GM18526 (cell line): ENCODE data around the gene MPPED2.

ENCODE experiments used
- POLR2A ChIP-seq: IDR thresholded peaks from 3 replicates; pipeline ENCODE4 v1.6.1; 2011; ENCODE audit not compliant: insufficient read length; ENCODE audit errors: extremely low read depth

MPPED2 gene, protein sequence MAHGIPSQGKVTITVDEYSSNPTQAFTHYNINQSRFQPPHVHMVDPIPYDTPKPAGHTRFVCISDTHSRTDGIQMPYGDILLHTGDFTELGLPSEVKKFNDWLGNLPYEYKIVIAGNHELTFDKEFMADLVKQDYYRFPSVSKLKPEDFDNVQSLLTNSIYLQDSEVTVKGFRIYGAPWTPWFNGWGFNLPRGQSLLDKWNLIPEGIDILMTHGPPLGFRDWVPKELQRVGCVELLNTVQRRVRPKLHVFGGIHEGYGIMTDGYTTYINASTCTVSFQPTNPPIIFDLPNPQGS

GRCh38 chr11:30586251-30587144 is at the start of gene MPPED2:
TSS of gene MPPED2 (minus strand) at chr11:30586353. CDS start at chr11:30580373, 5,980 bp downstream.
- no peak for TF ChIP-seq POLR2A

GRCh38 chr11:30635401-30635989 is 49.3 kb upstream of the MPPED2 start:
- no peak for TF ChIP-seq POLR2A

DNA sequence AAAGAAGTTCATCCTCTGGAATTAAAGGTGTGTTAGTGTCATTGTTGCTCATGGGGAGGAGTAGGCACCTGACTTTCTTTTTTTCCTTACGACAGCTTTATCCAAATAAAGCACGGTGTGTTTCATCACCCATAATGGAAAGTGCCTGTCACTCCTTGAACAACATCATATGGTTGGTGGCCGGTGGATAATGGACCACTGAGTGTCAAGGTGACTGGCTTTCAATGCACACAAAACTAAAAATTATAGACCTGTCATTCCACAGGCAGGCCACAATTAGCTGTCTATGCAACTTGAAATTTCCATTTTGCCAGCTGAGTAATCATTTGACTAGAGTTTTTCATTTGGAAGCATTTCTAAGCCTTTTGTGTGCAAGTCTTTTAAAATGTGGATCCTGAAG is 45.0 kb upstream of the MPPED2 start:
- TF ChIP-seq POLR2A = no peak

- TF ChIP-seq POLR2A = no peak
These were observed 33.6 kb upstream of the MPPED2 start for GRCh38 chr11:30619767-30620166.

GRCh38 chr11:30617762-30618161 is 31.6 kb upstream of the MPPED2 start:
- no peak for TF ChIP-seq POLR2A

DNA sequence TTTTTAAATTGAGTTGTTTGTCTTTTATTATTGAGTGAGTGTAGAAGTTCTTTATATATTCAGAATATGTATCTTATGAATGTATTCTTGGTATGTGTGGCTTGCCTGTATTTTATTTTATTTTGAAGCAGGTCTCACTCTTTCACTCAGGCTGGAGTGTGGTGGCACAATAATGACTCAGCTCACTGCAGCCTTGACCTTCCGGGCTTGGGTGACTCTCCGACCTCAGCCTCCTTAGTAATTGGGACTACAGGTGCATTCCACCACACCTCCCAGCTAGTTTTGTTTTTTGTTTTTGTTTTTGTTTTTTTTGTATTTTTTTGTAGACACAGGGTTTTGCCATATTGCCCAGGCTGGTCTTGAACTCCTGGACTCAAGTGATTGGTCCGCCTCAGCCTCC is 24.5 kb upstream of the MPPED2 start:
- TF ChIP-seq POLR2A = no peak

DNA sequence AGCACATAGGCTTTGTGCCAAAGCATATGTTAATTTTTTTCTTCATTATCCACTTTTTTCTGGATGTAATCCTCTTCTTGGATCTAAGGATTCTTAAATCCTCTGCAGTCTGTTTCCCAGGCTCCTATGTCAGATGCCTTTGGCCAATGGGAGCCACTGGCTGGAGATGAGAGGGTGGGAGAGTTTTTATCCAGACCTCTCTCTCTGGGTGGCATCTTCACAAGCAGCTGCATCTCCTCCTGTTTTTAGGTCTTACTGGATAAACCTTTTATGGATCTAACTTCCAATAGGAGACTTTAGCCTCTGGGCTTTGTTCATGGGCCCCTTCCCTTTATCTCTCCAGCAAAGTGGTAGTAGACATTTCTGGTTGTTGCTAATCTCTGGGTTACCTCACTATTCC is 22.4 kb upstream of the MPPED2 start:
- no peak for TF ChIP-seq POLR2A

- TF ChIP-seq POLR2A = no peak
These were observed 19.0 kb upstream of the MPPED2 start for GRCh38 chr11:30605036-30605605.

- no peak for TF ChIP-seq POLR2A
These were observed 17.2 kb upstream of the MPPED2 start for GRCh38 chr11:30603357-30603756.

DNA sequence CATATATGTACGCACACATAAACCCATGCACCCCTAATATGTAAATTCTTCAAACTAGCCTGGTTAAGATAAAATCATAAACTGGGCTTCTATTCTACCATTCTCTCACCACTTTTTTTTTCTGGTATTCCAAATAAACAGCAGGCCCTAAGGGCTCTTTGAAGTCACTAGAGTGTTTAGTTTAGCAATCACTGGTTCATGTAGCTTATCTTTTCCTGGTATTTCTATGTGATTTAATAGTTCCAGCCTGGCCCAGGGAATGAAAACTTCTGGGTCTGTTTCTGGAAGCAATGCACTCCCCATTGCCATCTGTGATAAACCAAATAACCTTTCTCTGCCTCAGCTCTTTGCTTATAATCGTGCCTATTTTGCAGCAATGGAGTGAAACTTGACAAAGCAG is 10.7 kb upstream of the MPPED2 start:
- no peak for TF ChIP-seq POLR2A

DNA sequence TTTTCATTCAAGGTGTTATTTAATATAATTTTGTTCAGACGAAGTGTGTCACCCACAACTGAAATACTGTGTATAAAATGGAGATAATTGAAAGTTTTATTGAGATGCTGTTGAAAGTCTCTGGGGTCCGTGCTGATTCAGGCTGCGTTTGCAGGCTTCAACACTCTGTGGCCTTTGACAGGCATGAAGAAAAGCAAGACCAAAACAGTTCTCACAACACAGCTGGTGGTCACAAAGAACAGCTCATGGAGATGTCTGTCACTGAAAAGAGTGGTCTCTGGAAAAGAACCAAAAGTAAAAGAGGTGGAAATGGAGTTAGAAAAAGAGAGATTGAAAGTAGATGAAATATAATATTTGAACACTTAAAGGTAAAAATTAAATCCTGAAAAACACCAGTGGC is 9.8 kb upstream of the MPPED2 start:
- TF ChIP-seq POLR2A = no peak

DNA sequence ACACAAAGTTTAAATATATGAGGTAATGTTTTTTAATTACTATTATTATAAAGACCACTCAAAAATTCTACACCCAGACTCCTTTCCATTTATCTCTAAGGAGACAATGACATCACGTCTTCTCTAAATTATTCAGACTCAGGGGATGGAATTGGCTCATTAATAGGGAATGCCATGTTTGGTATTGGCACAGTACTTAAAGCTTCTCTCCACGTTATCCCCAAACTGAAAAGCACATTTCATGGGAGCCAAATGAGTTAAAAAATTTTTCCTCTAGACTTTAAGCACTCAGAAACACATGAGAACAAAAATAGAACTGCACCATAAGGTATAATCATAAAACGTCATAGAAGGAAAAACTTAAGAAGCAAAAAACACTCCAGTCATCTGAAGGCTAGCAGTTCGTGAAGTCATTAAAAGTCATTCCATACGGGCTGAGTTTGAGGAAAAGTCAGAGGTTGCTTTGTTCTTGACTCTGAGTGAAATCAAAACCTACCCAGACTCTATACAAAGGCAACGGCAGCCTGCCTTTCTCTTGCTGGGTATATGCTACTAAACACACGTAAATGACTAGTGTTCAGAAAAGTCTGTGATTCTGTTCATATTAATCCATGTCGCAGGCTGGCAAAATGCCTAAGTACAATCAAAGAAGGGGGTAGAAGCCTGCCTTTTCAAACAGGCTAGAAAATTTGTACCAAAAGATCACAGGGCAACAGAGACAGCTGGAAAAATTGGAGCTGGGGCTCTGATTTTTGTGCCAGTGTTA is 8.7 kb upstream of the MPPED2 start:
- TF ChIP-seq POLR2A = no peak

- no peak for TF ChIP-seq POLR2A
These were observed 1.2 kb upstream of the MPPED2 start for GRCh38 chr11:30587269-30587812.

- no peak for TF ChIP-seq POLR2A
These were observed 282 bp downstream of the MPPED2 start for GRCh38 chr11:30585892-30586250.

DNA sequence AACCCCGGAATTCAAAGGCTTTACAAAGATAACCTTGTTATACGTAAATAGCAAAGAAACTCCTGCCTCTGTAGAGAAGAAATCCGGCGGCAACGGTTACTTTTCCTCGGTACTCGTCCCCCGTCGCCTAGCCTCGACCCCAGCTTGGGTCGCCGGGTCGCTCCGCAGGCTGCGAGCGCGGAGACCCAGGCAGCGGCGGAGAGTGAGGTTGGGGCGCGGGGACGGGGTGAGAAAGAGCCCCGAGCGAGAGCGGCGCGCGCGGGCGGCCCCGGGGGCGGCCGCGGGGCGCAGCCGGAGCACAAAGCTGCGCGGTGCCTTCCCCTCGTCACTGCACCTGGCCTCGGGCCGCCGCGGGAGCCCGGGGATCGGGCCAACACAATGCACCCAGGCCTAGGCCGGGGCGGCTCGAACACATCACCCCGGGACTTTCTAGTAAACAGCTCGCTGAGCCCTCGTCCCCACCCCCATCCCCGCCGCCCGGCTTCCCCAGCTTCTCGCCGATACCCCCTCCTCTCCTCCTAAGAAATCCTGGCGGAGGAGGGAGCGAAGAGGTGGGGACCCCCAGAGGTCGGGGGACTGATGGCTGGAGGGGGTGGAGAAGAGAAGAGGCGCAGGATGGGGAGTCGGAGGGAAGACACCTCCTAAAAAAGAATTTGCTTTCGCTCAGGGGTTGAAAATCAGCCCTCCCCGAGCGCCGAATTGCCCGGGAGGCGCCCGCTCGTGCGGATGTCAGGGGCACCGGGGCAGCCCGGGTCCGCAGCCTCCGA is 845 bp downstream of the MPPED2 start:
- no peak for TF ChIP-seq POLR2A
